HCT116 (cell line): ENCODE data around the gene TBP.

Experiments
- CTCF ChIP-seq, 3 experiments: fragments of 200-600 bp in 1 of 3; sonication (generic) in 1 of 3; IDR thresholded peaks in 2 of 3; conservative IDR thresholded peaks in 1 of 3; 2 replicates each; pipeline ENCODE4 v1.5.1; 2012 to 2017; ENCODE audit warnings: low read depth in 2 of 3, low read length in 2 of 3, antibody characterized with exemption in 1 of 3, borderline replicate concordance in 1 of 3, control low read depth in 1 of 3, mild to moderate bottlenecking in 1 of 3, mixed read lengths in 1 of 3, mixed run types in 1 of 3, moderate library complexity in 1 of 3; ENCODE audit not compliant: insufficient read depth in 1 of 3
- POLR2AphosphoS5 ChIP-seq: IDR thresholded peaks from 2 replicates; pipeline ENCODE4 v1.6.1; 2011; ENCODE audit warnings: mild to moderate bottlenecking, low read depth, low read length, moderate library complexity
- SIN3A ChIP-seq: IDR thresholded peaks from 2 replicates; pipeline ENCODE4 v1.6.1; 2012; ENCODE audit warnings: low read depth
- SP1 ChIP-seq: IDR thresholded peaks from 2 replicates; pipeline ENCODE4 v1.6.1; 2012; ENCODE audit warnings: low read depth
- TCF7L2 ChIP-seq: IDR thresholded peaks from 2 replicates; pipeline ENCODE4 v1.7.0; 2011; ENCODE audit warnings: borderline replicate concordance, inconsistent platforms; ENCODE audit not compliant: insufficient read depth, insufficient read length; ENCODE audit errors: extremely low read depth
- YY1 ChIP-seq: IDR thresholded peaks from 2 replicates; pipeline ENCODE4 v1.6.1; 2011; ENCODE audit warnings: low read length, low read depth, moderate library complexity, mild to moderate bottlenecking; ENCODE audit not compliant: insufficient replicate concordance; ENCODE audit errors: extremely low read depth
- ZBTB33 ChIP-seq: IDR thresholded peaks from 2 replicates; pipeline ENCODE4 v1.6.1; 2011; ENCODE audit warnings: mild to moderate bottlenecking, low read length, moderate library complexity; ENCODE audit not compliant: insufficient replicate concordance; ENCODE audit errors: extremely low read depth

- TF ChIP-seq TCF7L2: no peak
- no peak for TF ChIP-seq YY1
- no peak for TF ChIP-seq CTCF (IDR thresholded peaks at IDR 0.05 in 2 of 3, conservative IDR thresholded peaks at IDR 0.05 in 1 of 3; ENCODE audit: borderline replicate concordance in 1 of 3, insufficient read depth in 1 of 3, low read depth in 2 of 3, low read length in 2 of 3)
- no peak for TF ChIP-seq ZBTB33
- no peak for TF ChIP-seq SIN3A
- no peak for TF ChIP-seq SP1
- TF ChIP-seq POLR2AphosphoS5: no peak
Observed at GRCh38 chr6:170605574-170606259, 51.5 kb downstream of the TBP start.
